IMR-90 (cell line): ENCODE measurements around the gene CNKSR3. TPM values are rescaled to one million over a fixed set of nuclear protein-coding genes. Genes with fewer than 3 reads are reported as not detected.

Source experiments
- ATAC-seq: fragments of 200-7000 bp; cut with Tn5 transposase; 2 replicates; pipeline ENCODE4 v1.9.1; 2020; ENCODE audit warnings: low read depth, mild to moderate bottlenecking, moderate library complexity
- BruUV-seq: library from RNA; stranded (reverse); fragments of 400-500 nt; replicated peaks from 2 replicates; lab custom pipeline; 2021; lab: Mats Ljungman, UMichigan
- CTCF ChIA-PET: fragments of 300-600 bp; formaldehyde crosslinking; extraction: SDS; loops from one replicate; lab custom pipeline; 2021; ENCODE audit warnings: antibody characterized with exemption; lab: Yijun Ruan, JAX
- POLR2A ChIA-PET: fragments of 300-600 bp; sonication (Branson Sonifier 250); formaldehyde crosslinking; loops from one replicate; lab custom pipeline; 2022; ENCODE audit warnings: antibody characterized with exemption; ENCODE audit not compliant: unreplicated experiment; lab: Charles Lee
- DNase-seq: peaks from one replicate; pipeline ENCODE4 v3.0.0; 2013
- H2AFZ ChIP-seq: replicated peaks from 2 replicates; pipeline ENCODE3; 2013; ENCODE audit warnings: low read length, mild to moderate bottlenecking; ENCODE audit not compliant: poor library complexity
- H2AK5ac ChIP-seq: 2 replicates; pipeline ENCODE4 v1.6.1; 2013; ENCODE audit warnings: low read depth, low read length, inconsistent platforms
- H2AK9ac ChIP-seq: replicated peaks from 2 replicates; pipeline ENCODE3; 2013; ENCODE audit warnings: mild to moderate bottlenecking, low read depth, low read length, moderate library complexity; ENCODE audit not compliant: poor library complexity
- H2BK120ac ChIP-seq: 2 replicates; pipeline ENCODE4 v1.6.1; 2013; ENCODE audit warnings: low read depth, low read length, inconsistent platforms
- H2BK15ac ChIP-seq: 3 replicates; pipeline ENCODE4 v1.6.1; 2013; ENCODE audit warnings: low read depth, low read length, inconsistent platforms
- H2BK20ac ChIP-seq: 2 replicates; pipeline ENCODE4 v1.6.1; 2013; ENCODE audit warnings: low read depth, mild to moderate bottlenecking, inconsistent platforms, low read length, moderate library complexity
- H2BK5ac ChIP-seq: 2 replicates; pipeline ENCODE4 v1.6.1; 2013; ENCODE audit warnings: mild to moderate bottlenecking, low read depth, low read length, inconsistent platforms; ENCODE audit not compliant: poor library complexity, severe bottlenecking
- H3K14ac ChIP-seq: replicated peaks from 2 replicates; pipeline ENCODE4 v1.6.1; 2013; ENCODE audit warnings: low read depth, low read length, inconsistent platforms
- H3K18ac ChIP-seq: 2 replicates; pipeline ENCODE4 v1.6.1; 2013; ENCODE audit warnings: low read depth, low read length, control low read depth
- H3K23ac ChIP-seq: 2 replicates; pipeline ENCODE4 v1.6.1; 2013; ENCODE audit warnings: low read depth, low read length, inconsistent platforms
- H3K27ac ChIP-seq: 2 replicates; pipeline ENCODE4 v1.5.1; 2013; ENCODE audit warnings: mild to moderate bottlenecking, control low read depth, low read length; ENCODE audit not compliant: insufficient read depth
- H3K27me3 ChIP-seq: 2 replicates; pipeline ENCODE4 v1.6.1; 2013; ENCODE audit warnings: low read length; ENCODE audit not compliant: control insufficient read depth, insufficient read depth
- H3K36me3 ChIP-seq: 2 replicates; pipeline ENCODE4 v1.6.1; 2013; ENCODE audit warnings: low read length, mixed read lengths; ENCODE audit not compliant: control insufficient read depth, insufficient read depth
- H3K4ac ChIP-seq: 2 replicates; pipeline ENCODE4 v1.6.1; 2013; ENCODE audit warnings: low read depth, low read length, inconsistent platforms
- H3K4me1 ChIP-seq: 2 replicates; pipeline ENCODE4 v1.6.1; 2013; ENCODE audit warnings: low read length, mixed read lengths; ENCODE audit not compliant: control insufficient read depth, insufficient read depth
- H3K4me2 ChIP-seq: 2 replicates; pipeline ENCODE4 v1.6.1; 2013; ENCODE audit warnings: low read depth, mild to moderate bottlenecking, control low read depth, low read length, moderate library complexity
- H3K4me3 ChIP-seq: 2 replicates; pipeline ENCODE4 v1.5.1; 2013; ENCODE audit warnings: low read depth, mild to moderate bottlenecking, control low read depth, low read length, moderate library complexity; ENCODE audit not compliant: insufficient read depth
- H3K56ac ChIP-seq: 2 replicates; pipeline ENCODE4 v1.6.1; 2013; ENCODE audit warnings: low read length, inconsistent platforms; ENCODE audit not compliant: insufficient read depth; ENCODE audit errors: extremely low read depth
- H3K79me1 ChIP-seq, 2 experiments: 2 replicates each; pipeline ENCODE4 v1.6.1; 2013; ENCODE audit warnings: low read length in 2 of 2, inconsistent platforms in 1 of 2, low read depth in 1 of 2
- H3K9ac ChIP-seq: 2 replicates; pipeline ENCODE4 v1.6.1; 2013; ENCODE audit warnings: low read depth, low read length, control low read depth
- H3K9me1 ChIP-seq: 2 replicates; pipeline ENCODE4 v1.6.1; 2013; ENCODE audit warnings: low read length, inconsistent platforms; ENCODE audit not compliant: insufficient read depth
- H3K9me3 ChIP-seq: 2 replicates; pipeline ENCODE4 v1.6.1; 2013; ENCODE audit warnings: low read length; ENCODE audit not compliant: control insufficient read depth, insufficient read depth
- H4K20me1 ChIP-seq: 2 replicates; pipeline ENCODE4 v1.6.1; 2013; ENCODE audit warnings: low read length, inconsistent platforms; ENCODE audit not compliant: insufficient read depth
- H4K5ac ChIP-seq: 2 replicates; pipeline ENCODE4 v1.6.1; 2013; ENCODE audit warnings: mild to moderate bottlenecking, low read depth, low read length, control low read depth
- H4K8ac ChIP-seq, 2 experiments: 2 replicates each; pipeline ENCODE4 v1.6.1; 2013; ENCODE audit warnings: low read depth in 2 of 2, low read length in 2 of 2, control low read depth in 1 of 2, inconsistent platforms in 1 of 2
- H4K91ac ChIP-seq: 2 replicates; pipeline ENCODE4 v1.6.1; 2013; ENCODE audit warnings: low read depth, low read length, inconsistent platforms; ENCODE audit not compliant: insufficient read depth
- FOS ChIP-seq: fragments of 150-350 bp; IDR thresholded peaks from 2 replicates; pipeline ENCODE4 v1.6.1; 2016; ENCODE audit warnings: low read depth, low read length
- MAZ ChIP-seq: IDR thresholded peaks from 2 replicates; pipeline ENCODE4 v1.6.1; 2012; ENCODE audit warnings: low read depth, mild to moderate bottlenecking, low read length, improper control_type of control experiment, moderate library complexity, borderline replicate concordance
- MXI1 ChIP-seq: IDR thresholded peaks from 2 replicates; pipeline ENCODE4 v1.6.1; 2012; ENCODE audit warnings: low read depth, mild to moderate bottlenecking, low read length, moderate library complexity, borderline replicate concordance
- WGBS, 2 experiments: methylation state at CpG; one replicate each; pipeline versions ENCODE4 v1.1.5 to v1.1.7; 2013; ENCODE audit warnings: missing lambda C conversion rate in 2 of 2; ENCODE audit not compliant: insufficient read length in 1 of 2; ENCODE audit errors: extremely low coverage in 2 of 2; 5-methylcytosine and 5-hydroxymethylcytosine counted together
- dilution Hi-C: fragments of 300-500 bp; cut with HindIII; formaldehyde crosslinking; loops from one replicate; pipeline ENCODE4 v1.14.3; 2018; ENCODE audit warnings: low sequenced_read_pairs; ENCODE audit not compliant: unreplicated experiment
- in situ Hi-C: fragments of 300-500 bp; cut with MboI; formaldehyde crosslinking; loops from 3 replicates; pipeline ENCODE4 v1.14.3; 2019; ENCODE audit warnings: low sequenced_read_pairs, inconsistent platforms, mixed read lengths
- intact Hi-C: fragments of 100-400 bp; cut with micrococcal nuclease; formaldehyde crosslinking; loops from 2 replicates; pipeline ENCODE4 v1.10.0; 2022
- polyA plus RNA-seq, 3 experiments: library from polyadenylated mRNA; depleted of rRNA; stranded (reverse); fragments of >200 nt; gene quantifications; 2 replicates each; pipeline ENCODE4 v1.2.3, GENCODE V29; 2012; ENCODE audit warnings: low replicate concordance in 1 of 3
- total RNA-seq: library from RNA; depleted of rRNA; stranded (reverse); fragments of >200 nt; gene quantifications from 2 replicates; pipeline ENCODE4 v1.2.3, GENCODE V29; 2012
- TF ChIP-seq, protein P1 (sequence below): fragments of 150-350 bp; IDR thresholded peaks from 2 replicates; pipeline ENCODE4 v1.6.1; 2016; ENCODE audit warnings: low read depth, mild to moderate bottlenecking, low read length, moderate library complexity, borderline replicate concordance
- TF ChIP-seq, protein P2 (sequence below): conservative IDR thresholded peaks from 2 replicates; pipeline ENCODE4 v1.5.1; 2012; ENCODE audit warnings: mild to moderate bottlenecking, low read depth, low read length, improper control_type of control experiment

The CNKSR3 gene
- total and polyA plus RNA-seq, 2 of the 4 experiments (the other 2 are of a cell fraction), result 6.7 to 15.8 TPM

DNA sequence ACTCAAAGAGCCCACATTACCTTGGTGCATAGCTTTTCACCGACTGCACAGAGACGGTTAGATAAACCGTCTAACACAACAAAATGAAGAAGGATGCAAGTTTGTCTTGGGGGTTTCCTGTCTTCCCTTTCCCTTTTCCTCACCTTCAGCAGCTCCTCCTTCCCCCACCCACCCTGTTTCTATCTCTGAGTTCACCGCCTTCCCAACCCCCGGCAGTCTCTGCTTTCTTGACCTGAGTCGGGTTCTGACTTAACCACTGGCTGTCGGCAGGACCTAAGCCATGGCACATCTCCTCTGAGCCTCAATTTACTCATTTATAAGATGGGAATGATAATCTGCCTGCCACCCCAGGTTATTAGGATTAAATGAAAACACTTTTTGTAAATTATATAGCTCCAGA, 25.8 kb upstream of the CNKSR3 start:
- Histone ChIP-seq H3K56ac (no peak overlapping the region), H4K8ac (no peak overlapping the region), H3K18ac (no peak overlapping the region), H2BK5ac (no peak overlapping the region), H3K14ac (no peak overlapping the region), H2AFZ (no peak overlapping the region), H3K36me3 (no peaks in the 10 kb centered on the region), H2BK20ac (no peak overlapping the region), H2BK120ac (no peak overlapping the region), H2AK9ac (no peak overlapping the region), H3K9me1 (no peaks in the 10 kb centered on the region), H3K27me3 (no peaks in the 10 kb centered on the region; the same call in 1 of the 2 replicates), H4K20me1 (no peaks in the 10 kb centered on the region), H3K9me3 (no peaks in the 10 kb centered on the region), H3K79me1 (no peaks in the 10 kb centered on the region), H3K4me3 (no peak overlapping the region), H3K27ac (no peak overlapping the region), H3K4me1 (no peaks in the 10 kb centered on the region; the same call in 1 of the 2 replicates), H3K9ac (no peak overlapping the region), H4K91ac (no peak overlapping the region), H2AK5ac (no peak overlapping the region), H3K4ac (no peak overlapping the region), H3K23ac (no peak overlapping the region), H2BK15ac (no peak overlapping the region), H3K4me2 (no peak overlapping the region), H4K5ac (no peak overlapping the region)
- ChIA-PET CTCF (interaction anchor here (1.1 kb wide), 1 partner anchor 20 kb away, joined by 4 read pairs; no protein-coding TSS in a partner anchor), POLR2A (no interaction called here)
- dilution Hi-C loops (no loop called here), intact Hi-C loops (no loop called here), in situ Hi-C loops (no loop called here)
- DNase-seq (no peak), ATAC-seq (no peak)
- no TSS peak for BruUV-seq
- no CpG with 5 or more reads among the region's 7 CpGs for WGBS, 2 experiments
- TF ChIP-seq, protein P1, sequence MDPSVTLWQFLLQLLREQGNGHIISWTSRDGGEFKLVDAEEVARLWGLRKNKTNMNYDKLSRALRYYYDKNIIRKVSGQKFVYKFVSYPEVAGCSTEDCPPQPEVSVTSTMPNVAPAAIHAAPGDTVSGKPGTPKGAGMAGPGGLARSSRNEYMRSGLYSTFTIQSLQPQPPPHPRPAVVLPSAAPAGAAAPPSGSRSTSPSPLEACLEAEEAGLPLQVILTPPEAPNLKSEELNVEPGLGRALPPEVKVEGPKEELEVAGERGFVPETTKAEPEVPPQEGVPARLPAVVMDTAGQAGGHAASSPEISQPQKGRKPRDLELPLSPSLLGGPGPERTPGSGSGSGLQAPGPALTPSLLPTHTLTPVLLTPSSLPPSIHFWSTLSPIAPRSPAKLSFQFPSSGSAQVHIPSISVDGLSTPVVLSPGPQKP, result no peak
- TF ChIP-seq MXI1, result no peak
- TF ChIP-seq MAZ, result no peak
- TF ChIP-seq, protein P2, sequence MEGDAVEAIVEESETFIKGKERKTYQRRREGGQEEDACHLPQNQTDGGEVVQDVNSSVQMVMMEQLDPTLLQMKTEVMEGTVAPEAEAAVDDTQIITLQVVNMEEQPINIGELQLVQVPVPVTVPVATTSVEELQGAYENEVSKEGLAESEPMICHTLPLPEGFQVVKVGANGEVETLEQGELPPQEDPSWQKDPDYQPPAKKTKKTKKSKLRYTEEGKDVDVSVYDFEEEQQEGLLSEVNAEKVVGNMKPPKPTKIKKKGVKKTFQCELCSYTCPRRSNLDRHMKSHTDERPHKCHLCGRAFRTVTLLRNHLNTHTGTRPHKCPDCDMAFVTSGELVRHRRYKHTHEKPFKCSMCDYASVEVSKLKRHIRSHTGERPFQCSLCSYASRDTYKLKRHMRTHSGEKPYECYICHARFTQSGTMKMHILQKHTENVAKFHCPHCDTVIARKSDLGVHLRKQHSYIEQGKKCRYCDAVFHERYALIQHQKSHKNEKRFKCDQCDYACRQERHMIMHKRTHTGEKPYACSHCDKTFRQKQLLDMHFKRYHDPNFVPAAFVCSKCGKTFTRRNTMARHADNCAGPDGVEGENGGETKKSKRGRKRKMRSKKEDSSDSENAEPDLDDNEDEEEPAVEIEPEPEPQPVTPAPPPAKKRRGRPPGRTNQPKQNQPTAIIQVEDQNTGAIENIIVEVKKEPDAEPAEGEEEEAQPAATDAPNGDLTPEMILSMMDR, result no peak
- TF ChIP-seq FOS, result no peak
